ENCODE measurements around the gene TLN1.

The TLN1 gene

GRCh38 chr9:35700031-35700430, 32.0 kb downstream of the TLN1 start:
- TF ChIP-seq CTCF (conservative IDR thresholded peaks at IDR 0.05; ENCODE audit: low read length) = no peak
- DNase-seq (ENCODE audit: low read depth) = no peak
- no peak overlapping the region for H3K4me3 ChIP-seq (ENCODE audit: low read length)

- no peak overlapping the region for H3K4me3 ChIP-seq (ENCODE audit: low read length)
- no peak for TF ChIP-seq CTCF (conservative IDR thresholded peaks at IDR 0.05; ENCODE audit: low read length)
- DNase-seq (ENCODE audit: low read depth) = no peak
Measured at GRCh38 chr9:35698231-35698630, 33.8 kb downstream of the TLN1 start.

- no peak overlapping the region for H3K4me3 ChIP-seq (ENCODE audit: low read length)
- DNase-seq (ENCODE audit: low read depth) = no peak
- TF ChIP-seq CTCF (conservative IDR thresholded peaks at IDR 0.05; ENCODE audit: low read length) = no peak
Measured at GRCh38 chr9:35697486-35697885, 34.5 kb downstream of the TLN1 start.

GRCh38 chr9:35696520-35697215, 35.3 kb downstream of the TLN1 start:
- no peak overlapping the region for H3K4me3 ChIP-seq (ENCODE audit: low read length)
- TF ChIP-seq CTCF (conservative IDR thresholded peaks at IDR 0.05; ENCODE audit: low read length) = peak; percentile 81
- DNase-seq (ENCODE audit: low read depth) = no peak

- DNase-seq (ENCODE audit: low read depth) = no peak
- H3K4me3 ChIP-seq (ENCODE audit: low read length) = no peak overlapping the region
- no peak for TF ChIP-seq CTCF (conservative IDR thresholded peaks at IDR 0.05; ENCODE audit: low read length)
Measured at GRCh38 chr9:35695943-35696401, 36.0 kb downstream of the TLN1 start.

- no peak for TF ChIP-seq CTCF (conservative IDR thresholded peaks at IDR 0.05; ENCODE audit: low read length)
- no peak for DNase-seq (ENCODE audit: low read depth)
- no peak overlapping the region for H3K4me3 ChIP-seq (ENCODE audit: low read length)
Measured at GRCh38 chr9:35691757-35692301, 40.2 kb downstream of the TLN1 start.

- DNase-seq (ENCODE audit: low read depth) = no peak
- peak overlapping the region; percentile 97 for H3K4me3 ChIP-seq (ENCODE audit: low read length)
- no peak for TF ChIP-seq CTCF (conservative IDR thresholded peaks at IDR 0.05; ENCODE audit: low read length)
Measured at GRCh38 chr9:35691334-35691650, 40.7 kb downstream of the TLN1 start.
